Common myeloid progenitor, CD34-positive (primary cell): ENCODE data around the gene AGAP2.

Source experiments
- CTCF ChIA-PET: fragments of 350-600 bp; sonication (Branson Sonifier 250); formaldehyde crosslinking; loops from one replicate; lab custom pipeline; 2021; ENCODE audit warnings: antibody characterized with exemption; lab: Charles Lee
- POLR2A ChIA-PET: fragments of 350-600 bp; sonication (Branson Sonifier 250); formaldehyde crosslinking; loops from one replicate; lab custom pipeline; 2021; ENCODE audit warnings: antibody characterized with exemption; lab: Charles Lee
- DNase-seq, 3 donors: peaks; one replicate each; pipeline versions ENCODE4 v3.0.0 to v3.0.0-alpha.2; 2013
- H3K27ac ChIP-seq, 2 experiments: 1 replicate in 1 of 2; 2 replicates in 1 of 2; pipeline ENCODE4 v1.7.0; 2013; ENCODE audit warnings: inconsistent platforms in 2 of 2, low read length in 2 of 2, mild to moderate bottlenecking in 2 of 2, low read depth in 1 of 2, moderate library complexity in 1 of 2; ENCODE audit not compliant: severe bottlenecking in 2 of 2, insufficient read depth in 1 of 2, poor library complexity in 1 of 2
- H3K27me3 ChIP-seq, 5 experiments: replicated peaks in 2 of 5; 1 replicate in 3 of 5; 2 replicates in 2 of 5; pipeline versions ENCODE4 v1.6.1 to v1.7.0; 2013; ENCODE audit warnings: low read length in 4 of 5, mild to moderate bottlenecking in 2 of 5, moderate library complexity in 2 of 5, inconsistent platforms in 1 of 5; ENCODE audit not compliant: insufficient read depth in 5 of 5, control insufficient read depth in 4 of 5
- H3K36me3 ChIP-seq, 4 experiments: 1 replicate in 2 of 4; 2 replicates in 2 of 4; pipeline versions ENCODE4 v1.6.1 to v1.7.0; 2013; ENCODE audit warnings: low read length in 3 of 4, control low read depth in 1 of 4, mild to moderate bottlenecking in 1 of 4; ENCODE audit not compliant: control insufficient read depth in 4 of 4, insufficient read depth in 4 of 4
- H3K4me1 ChIP-seq, 4 experiments: 1 replicate in 3 of 4; 2 replicates in 1 of 4; pipeline versions ENCODE4 v1.6.1 to v1.7.1; 2013; ENCODE audit warnings: low read length in 3 of 4, mild to moderate bottlenecking in 3 of 4, control low read depth in 1 of 4, inconsistent platforms in 1 of 4, moderate library complexity in 1 of 4; ENCODE audit not compliant: control insufficient read depth in 4 of 4, insufficient read depth in 4 of 4; ENCODE audit errors: control extremely low read depth in 1 of 4
- H3K4me3 ChIP-seq, 7 experiments: 1 replicate in 4 of 7; 2 replicates in 3 of 7; pipeline versions ENCODE4 v1.5.1 to v1.7.0; 2013; ENCODE audit warnings: mild to moderate bottlenecking in 7 of 7, low read length in 6 of 7, moderate library complexity in 6 of 7, inconsistent platforms in 2 of 7, low read depth in 2 of 7, control low read depth in 1 of 7; ENCODE audit not compliant: insufficient read depth in 4 of 7, control insufficient read depth in 1 of 7; ENCODE audit errors: extremely low read depth in 1 of 7
- H3K9me3 ChIP-seq, 5 experiments: 1 replicate in 4 of 5; 2 replicates in 1 of 5; pipeline versions ENCODE4 v1.6.1 to v1.7.1; 2013; ENCODE audit warnings: low read length in 4 of 5, mild to moderate bottlenecking in 2 of 5, inconsistent platforms in 1 of 5, low read depth in 1 of 5, moderate library complexity in 1 of 5; ENCODE audit not compliant: control insufficient read depth in 4 of 5, insufficient read depth in 2 of 5; ENCODE audit errors: control extremely low read depth in 1 of 5
- WGBS: methylation state at CpG from one replicate; pipeline ENCODE4 v1.1.5; 2013; ENCODE audit not compliant: insufficient coverage; 5-methylcytosine and 5-hydroxymethylcytosine counted together

Gene AGAP2

GRCh38 chr12:57731411-57732080 is 7.0 kb downstream of the AGAP2 start:
- no peaks in the 10 kb centered on the region for H3K9me3 ChIP-seq
- 94% methylated on average over 15 of the region's 19 CpGs for WGBS
- H3K27me3 ChIP-seq: no peaks in the 10 kb centered on the region
- ChIA-PET POLR2A (interaction anchor here (0.5 to 1.2 kb wide), 2 partner anchors 9 to 109 kb away, joined by 4 to 7 read pairs; no protein-coding TSS in a partner anchor), CTCF (interaction anchor here (1.5 kb wide), 1 partner anchor 10 kb away, joined by 4 read pairs; no protein-coding TSS in a partner anchor)
- no peak for DNase-seq
- no peaks in the 10 kb centered on the region for H3K4me1 ChIP-seq
- H3K36me3 ChIP-seq: peaks cover 14 to 92% (median 77%) of the 10 kb centered on the region in 4 experiments
- no peak overlapping the region for H3K4me3 ChIP-seq
- no peak overlapping the region for H3K27ac ChIP-seq

- peaks cover 14 to 95% (median 79%) of the 10 kb centered on the region in 4 experiments for H3K36me3 ChIP-seq
- H3K27ac ChIP-seq: no peak overlapping the region
- no peak overlapping the region for H3K4me3 ChIP-seq
- CTCF ChIA-PET: interaction anchor here (2.7 kb wide), 1 partner anchor 11 kb away, joined by 9 read pairs; no protein-coding TSS in a partner anchor
- POLR2A ChIA-PET: interaction anchor here (1.2 kb wide), 1 partner anchor 10 kb away, joined by 7 read pairs; no protein-coding TSS in a partner anchor
- no peaks in the 10 kb centered on the region for H3K27me3 ChIP-seq
- no peaks in the 10 kb centered on the region for H3K4me1 ChIP-seq
- no peak for DNase-seq
- 97% methylated on average over 7 of the region's 13 CpGs for WGBS
- H3K9me3 ChIP-seq: no peaks in the 10 kb centered on the region
Observed at GRCh38 chr12:57730336-57731067, 8.0 kb downstream of the AGAP2 start.

GRCh38 chr12:57729321-57729844 is 9.2 kb downstream of the AGAP2 start:
- Histone ChIP-seq H3K36me3 (peaks cover 12 to 90% (median 70%) of the 10 kb centered on the region in 4 experiments), H3K4me1 (peaks cover 0 to 2% (median 0%) of the 10 kb centered on the region in 4 experiments), H3K27ac (no peak overlapping the region)

GRCh38 chr12:57727758-57728395 is 10.7 kb downstream of the AGAP2 start:
- WGBS: over 99% methylated on average over 10 of the region's 21 CpGs
- DNase-seq: no peak
- ChIA-PET POLR2A (interaction anchor here (0.7 kb wide), 1 partner anchor 14 kb away, joined by 4 read pairs; no protein-coding TSS in a partner anchor), CTCF (interaction anchor here (1.5 to 2.7 kb wide), 4 partner anchors 11 to 29 kb away, joined by 4 to 10 read pairs (median 6); partner anchors contain the start of gene AGAP2)
- H3K27ac ChIP-seq: no peak overlapping the region
- peaks cover 0 to 2% (median 0%) of the 10 kb centered on the region in 4 experiments for H3K4me1 ChIP-seq
- H3K27me3 ChIP-seq: no peaks in the 10 kb centered on the region
- H3K36me3 ChIP-seq: peaks cover 8 to 86% (median 56%) of the 10 kb centered on the region in 4 experiments
- H3K9me3 ChIP-seq: no peaks in the 10 kb centered on the region
- H3K4me3 ChIP-seq: no peak overlapping the region

More at GRCh38 chr12:57729321-57729844, 9.2 kb downstream of the AGAP2 start:
- no peaks in the 10 kb centered on the region for H3K9me3 ChIP-seq
- POLR2A ChIA-PET: no interaction called here
- H3K27me3 ChIP-seq: no peaks in the 10 kb centered on the region
- no peak for DNase-seq
- H3K4me3 ChIP-seq: no peak overlapping the region
- CTCF ChIA-PET: interaction anchor here (0.6 to 2.7 kb wide), 4 partner anchors 12 to 481 kb away, joined by 3 to 9 read pairs (median 4); no protein-coding TSS in a partner anchor
- 65% methylated on average over 3 of the region's 5 CpGs for WGBS

GRCh38 chr12:57726884-57727757 is 11.4 kb downstream of the AGAP2 start:
- DNase-seq: no peak
- POLR2A ChIA-PET: no interaction called here

More at GRCh38 chr12:57726884-57727757, 11.4 kb downstream of the AGAP2 start:
- no peak overlapping the region for H3K27ac ChIP-seq
- H3K4me3 ChIP-seq: no peak overlapping the region
- H3K4me1 ChIP-seq: peaks cover 0 to 2% (median 0%) of the 10 kb centered on the region in 4 experiments
- CTCF ChIA-PET: interaction anchor here (1.5 to 2.7 kb wide), 3 partner anchors 12 to 28 kb away, joined by 4 to 11 read pairs (median 10); partner anchors contain the start of gene AGAP2
- peaks cover 4 to 82% (median 51%) of the 10 kb centered on the region in 4 experiments for H3K36me3 ChIP-seq
- 98% methylated on average over 61 of the region's 76 CpGs for WGBS
- no peaks in the 10 kb centered on the region for H3K9me3 ChIP-seq
- no peaks in the 10 kb centered on the region for H3K27me3 ChIP-seq
